GM12878 (cell line): ENCODE data around the gene SLC34A1. TPM values are rescaled to one million over a fixed set of nuclear protein-coding genes. Genes with fewer than 3 reads are reported as not detected.

Experiments
- ATAC-seq: fragments of 200-7000 bp; cut with Tn5 transposase; 3 replicates; pipeline ENCODE4 v1.9.1; 2020; ENCODE audit warnings: mild to moderate bottlenecking, moderate library complexity
- BruUV-seq: library from RNA; stranded (reverse); fragments of 400-500 nt; replicated peaks from 2 replicates; lab custom pipeline; 2021; lab: Mats Ljungman, UMichigan
- CTCF ChIA-PET: fragments of 300-600 bp; sonication (Branson Sonifier 250); formaldehyde crosslinking; extraction: SDS; loops from one replicate; lab custom pipeline; 2021; ENCODE audit warnings: inconsistent platforms; lab: Yijun Ruan, JAX
- POLR2A ChIA-PET: fragments of 350-600 bp; formaldehyde crosslinking; extraction: SDS; loops from one replicate; lab custom pipeline; 2021; ENCODE audit warnings: inconsistent platforms; lab: Charles Lee
- RAD21 ChIA-PET: fragments of 300-600 bp; sonication (Branson Sonifier 250); formaldehyde crosslinking; loops from one replicate; lab custom pipeline; 2023; ENCODE audit warnings: antibody characterized with exemption; ENCODE audit not compliant: unreplicated experiment; lab: Charles Lee
- SMC1A ChIA-PET: fragments of 300-600 bp; sonication (Branson Sonifier 250); formaldehyde crosslinking; loops from one replicate; lab custom pipeline; 2023; ENCODE audit not compliant: unreplicated experiment, uncharacterized antibody; lab: Charles Lee
- DNase-seq: peaks from one replicate; pipeline ENCODE4 v3.0.0-alpha.2; 2011; ENCODE audit warnings: low read depth, low spot score
- FAIRE-seq: peaks from 3 replicates; lab custom pipeline; 2011; peaks lifted over from hg19 to GRCh38; lab: Jason Lieb, UNC
- H2AFZ ChIP-seq: 2 replicates; pipeline ENCODE4 v1.6.0; 2011; ENCODE audit warnings: low read depth, low read length, control low read depth; ENCODE audit not compliant: control insufficient read depth
- H3K27ac ChIP-seq: 2 replicates; pipeline ENCODE4 v1.5.1; 2011; ENCODE audit warnings: control low read depth; ENCODE audit not compliant: control insufficient read depth, insufficient read depth
- H3K27me3 ChIP-seq, 2 experiments: replicated peaks in 1 of 2; 2 replicates each; pipeline versions ENCODE4 v1.6.0 to v1.6.1; 2011; ENCODE audit warnings: low read length in 1 of 2; ENCODE audit not compliant: control insufficient read depth in 2 of 2, insufficient read depth in 2 of 2
- H3K36me3 ChIP-seq, 2 experiments: 2 replicates each; pipeline ENCODE4 v1.5.1; 2011; ENCODE audit warnings: low read length in 1 of 2; ENCODE audit not compliant: control insufficient read depth in 2 of 2, insufficient read depth in 2 of 2
- H3K4me1 ChIP-seq: 2 replicates; pipeline ENCODE4 v1.6.1; 2011; ENCODE audit warnings: mild to moderate bottlenecking, low read length, moderate library complexity, mixed read lengths; ENCODE audit not compliant: control insufficient read depth, insufficient read depth
- H3K4me2 ChIP-seq: 2 replicates; pipeline ENCODE4 v1.6.0; 2011; ENCODE audit warnings: control low read depth; ENCODE audit not compliant: control insufficient read depth, insufficient read depth
- H3K4me3 ChIP-seq: fragments of 200-600 bp; sonication (generic); 2 replicates; pipeline ENCODE4 v1.5.1; 2016
- H3K79me2 ChIP-seq: 2 replicates; pipeline ENCODE4 v1.6.0; 2011; ENCODE audit warnings: low read length; ENCODE audit not compliant: control insufficient read depth, insufficient read depth
- H3K9ac ChIP-seq: 2 replicates; pipeline ENCODE4 v1.8.0; 2011; ENCODE audit warnings: low read length, control low read depth, mixed read lengths; ENCODE audit not compliant: control insufficient read depth, insufficient read depth
- H3K9me3 ChIP-seq: replicated peaks from 3 replicates; pipeline ENCODE4 v1.5.1; 2011; ENCODE audit warnings: mild to moderate bottlenecking, low read length; ENCODE audit not compliant: control insufficient read depth, insufficient read depth
- H4K20me1 ChIP-seq: 2 replicates; pipeline ENCODE4 v1.6.0; 2011; ENCODE audit not compliant: control insufficient read depth, insufficient read depth
- BHLHE40 ChIP-seq, 2 experiments: fragments of 450-650 bp in 1 of 2; IDR thresholded peaks; 2 replicates each; pipeline ENCODE4 v1.6.1; 2011 to 2017; ENCODE audit warnings: low read depth in 2 of 2, borderline replicate concordance in 1 of 2, improper control_type of control experiment in 1 of 2, low read length in 1 of 2, mild to moderate bottlenecking in 1 of 2
- KLF5 ChIP-seq: fragments of 450-650 bp; IDR thresholded peaks from 2 replicates; pipeline ENCODE4 v1.6.1; 2014; ENCODE audit warnings: mild to moderate bottlenecking; ENCODE audit not compliant: partially characterized antibody
- MTA2 ChIP-seq: fragments of 450-650 bp; IDR thresholded peaks from 2 replicates; pipeline ENCODE4 v1.6.1; 2016; ENCODE audit warnings: low read depth, mild to moderate bottlenecking, moderate library complexity
- TAF1 ChIP-seq: IDR thresholded peaks from 2 replicates; pipeline ENCODE4 v1.6.1; 2011; ENCODE audit warnings: mild to moderate bottlenecking, low read depth, low read length, borderline replicate concordance
- TARDBP ChIP-seq: IDR thresholded peaks from 2 replicates; pipeline ENCODE4 v1.6.1; 2016; ENCODE audit warnings: borderline replicate concordance
- TBL1XR1 ChIP-seq: IDR thresholded peaks from 2 replicates; pipeline ENCODE4 v1.6.1; 2012; ENCODE audit warnings: low read depth, low read length, improper control_type of control experiment
- WGBS: methylation state at CpG from one replicate; pipeline ENCODE4 v1.1.6; 2016; ENCODE audit warnings: low lambda C conversion rate; ENCODE audit not compliant: insufficient replicate concordance, insufficient coverage; ENCODE audit errors: missing lambda C conversion rate; 5-methylcytosine and 5-hydroxymethylcytosine counted together
- in situ Hi-C: fragments of 300-500 bp; cut with MboI; formaldehyde crosslinking; loops from 9 replicates; pipeline ENCODE4 v1.14.3; 2018; ENCODE audit warnings: mixed read lengths
- intact Hi-C: fragments of 100-400 bp; cut with micrococcal nuclease; formaldehyde crosslinking; loops from one replicate; pipeline ENCODE4 v1.14.2; 2022; ENCODE audit not compliant: unreplicated experiment
- polyA plus RNA-seq, 11 experiments: library from polyadenylated mRNA; depleted of rRNA in 4 of 11; unstranded in 6 of 11; stranded (reverse) in 5 of 11; fragments of >200 nt; fragmentation: Nextera tagmentation in 4 of 11; fragmentation: Illumina TruSeq in 1 of 11; extraction: Ambion mirVana in 4 of 11; extraction: Trizol in 1 of 11; gene quantifications; 1 replicate in 1 of 11; 2 replicates in 10 of 11; pipeline versions ENCODE4 v1.2.1 to v1.2.3, GENCODE V29; 2011 to 2016; ENCODE audit warnings: inconsistent platforms in 2 of 11, missing spikeins in 2 of 11, low read depth in 1 of 11
- total RNA-seq, 4 experiments: library from RNA; depleted of rRNA in 3 of 4; stranded (reverse); fragments of >200 nt in 3 of 4; fragmentation: Illumina TruSeq in 1 of 4; extraction: Trizol in 1 of 4; gene quantifications; 2 replicates each; pipeline versions ENCODE4 v1.2.1 to v1.2.3, GENCODE V29; 2013 to 2021

The SLC34A1 gene
- total and polyA plus RNA-seq, 10 of the 15 experiments (the other 5 are each of a cell fraction or from before 2014, with no cell fraction given), result 0.03 to 0.14 (median 0.09) TPM; not detected in 2

- ChIA-PET RAD21 (interaction anchor here (0.6 to 1.7 kb wide), 3 partner anchors 16 to 18 kb away, joined by 4 to 8 read pairs (median 4); no protein-coding TSS in a partner anchor), SMC1A (interaction anchor here (0.6 to 1.6 kb wide), 4 partner anchors 9 to 129 kb away, joined by 3 to 4 read pairs (median 3); no protein-coding TSS in a partner anchor), CTCF (interaction anchor here (0.8 to 6.0 kb wide), 5 partner anchors 11 to 63 kb away, joined by 3 to 88 read pairs (median 6); no protein-coding TSS in a partner anchor), POLR2A (interaction anchor here (1.2 to 2.8 kb wide), 3 partner anchors 11 to 17 kb away, joined by 3 to 7 read pairs (median 4); partner anchors contain the start of gene RGS14)
- FAIRE-seq (no peak), ATAC-seq (no peak), DNase-seq (no peak)
- Histone ChIP-seq H3K27me3 (no peaks in the 10 kb centered on the region), H3K9me3 (no peaks in the 10 kb centered on the region), H2AFZ (no peak overlapping the region), H4K20me1 (no peaks in the 10 kb centered on the region), H3K4me2 (no peak overlapping the region), H3K79me2 (no peaks in the 10 kb centered on the region), H3K4me3 (no peak overlapping the region), H3K36me3 (peaks cover 10 to 16% of the 10 kb centered on the region in 2 experiments), H3K27ac (no peak overlapping the region), H3K4me1 (peaks cover 24% of the 10 kb centered on the region), H3K9ac (no peak overlapping the region)
- WGBS, result 87% methylated on average over 6 of the region's 6 CpGs
- no TSS peak for BruUV-seq
- intact Hi-C loops (no loop called here), in situ Hi-C loops (no loop called here)
- no peak for TF ChIP-seq BHLHE40 (IDR thresholded peaks at IDR 0.05; ENCODE audit: borderline replicate concordance in 1 of 2, low read depth in 2 of 2, low read length in 1 of 2)
- no peak for TF ChIP-seq TARDBP
- no peak for TF ChIP-seq MTA2
- no peak for TF ChIP-seq TBL1XR1
Observed at GRCh38 chr5:177372910-177373309, 11.3 kb upstream of the SLC34A1 start.

- Histone ChIP-seq H3K9me3 (no peaks in the 10 kb centered on the region), H3K79me2 (no peaks in the 10 kb centered on the region), H3K27ac (no peak overlapping the region), H4K20me1 (no peaks in the 10 kb centered on the region), H3K4me1 (peaks cover 24% of the 10 kb centered on the region), H3K36me3 (peaks cover 5 to 10% of the 10 kb centered on the region in 2 experiments), H3K4me3 (no peak overlapping the region), H3K4me2 (no peak overlapping the region), H3K9ac (no peak overlapping the region), H3K27me3 (no peaks in the 10 kb centered on the region), H2AFZ (no peak overlapping the region)
- no TSS peak for BruUV-seq
- POLR2A ChIA-PET, result interaction anchor here (0.6 to 2.8 kb wide), 4 partner anchors 12 to 877 kb away, joined by 3 to 8 read pairs (median 6); partner anchors contain the start of gene RGS14
- WGBS, result 78% methylated on average over 6 of the region's 6 CpGs
- CTCF ChIA-PET, result interaction anchor here (6.0 kb wide), 1 partner anchor 16 kb away, joined by 88 read pairs; no protein-coding TSS in a partner anchor
- ATAC-seq (no peak), FAIRE-seq (no peak), DNase-seq (no peak)
- intact Hi-C loops, result no loop called here
- TF ChIP-seq KLF5, result no peak
- no peak for TF ChIP-seq TAF1
- RAD21 ChIA-PET, result interaction anchor here (1.7 kb wide), 1 partner anchor 17 kb away, joined by 4 read pairs; no protein-coding TSS in a partner anchor
- SMC1A ChIA-PET, result interaction anchor here (0.6 to 1.6 kb wide), 4 partner anchors 9 to 128 kb away, joined by 3 to 4 read pairs (median 3); no protein-coding TSS in a partner anchor
- in situ Hi-C loops, result no loop called here
Observed at GRCh38 chr5:177373806-177374205, 10.4 kb upstream of the SLC34A1 start.
